H1 (cell line): ENCODE measurements around the gene CACNA1D. TPM values are rescaled to one million over a fixed set of nuclear protein-coding genes. Genes with fewer than 3 reads are reported as not detected.

Experiments
- ASH2L ChIP-seq: fragments of 200-600, 300-600 bp; sonication (generic); IDR thresholded peaks from one replicate; pipeline ENCODE4 v1.7.1; 2017; ENCODE audit warnings: low read length
- E2F6 ChIP-seq: IDR thresholded peaks from 2 replicates; pipeline ENCODE4 v1.6.1; 2012; ENCODE audit warnings: inconsistent platforms
- EGR1 ChIP-seq: IDR thresholded peaks from 2 replicates; pipeline ENCODE4 v1.6.1; 2011; ENCODE audit warnings: low read depth, low read length, borderline replicate concordance
- EP300 ChIP-seq, 2 experiments: IDR thresholded peaks; 1 replicate in 1 of 2; 2 replicates in 1 of 2; pipeline ENCODE4 v1.6.1; 2011 to 2012; ENCODE audit warnings: low read depth in 2 of 2, low read length in 2 of 2, mild to moderate bottlenecking in 2 of 2, borderline replicate concordance in 1 of 2, inconsistent platforms in 1 of 2, moderate library complexity in 1 of 2
- HDAC2 ChIP-seq, 2 experiments: fragments of 300-600 bp in 1 of 2; sonication (generic) in 1 of 2; IDR thresholded peaks; 2 replicates each; pipeline ENCODE4 v1.6.1; 2011 to 2012; ENCODE audit warnings: low read depth in 2 of 2, low read length in 2 of 2, mild to moderate bottlenecking in 2 of 2, moderate library complexity in 2 of 2, borderline replicate concordance in 1 of 2, inconsistent platforms in 1 of 2
- JUN ChIP-seq: IDR thresholded peaks from 2 replicates; pipeline ENCODE4 v1.6.1; 2011; ENCODE audit warnings: low read depth, mild to moderate bottlenecking, improper control_type of control experiment, low read length
- KDM5A ChIP-seq: fragments of 200-600 bp; IDR thresholded peaks from 2 replicates; pipeline ENCODE4 v1.7.1; 2012; ENCODE audit warnings: mild to moderate bottlenecking, low read length, inconsistent platforms, mixed read lengths
- RFX5 ChIP-seq: IDR thresholded peaks from 2 replicates; pipeline ENCODE4 v1.6.1; 2011; ENCODE audit warnings: low read depth, low read length, improper control_type of control experiment, borderline replicate concordance
- SAP30 ChIP-seq: fragments of 300-600 bp; sonication (generic); IDR thresholded peaks from 2 replicates; pipeline ENCODE4 v1.7.1; 2012; ENCODE audit warnings: low read length, moderate library complexity, mild to moderate bottlenecking, inconsistent platforms; ENCODE audit not compliant: insufficient read depth, insufficient replicate concordance
- SIRT6 ChIP-seq: IDR thresholded peaks from one replicate; pipeline ENCODE4 v1.7.1; 2012; ENCODE audit warnings: low read length, inconsistent platforms
- SIX5 ChIP-seq: IDR thresholded peaks from 2 replicates; pipeline ENCODE4 v1.6.1; 2011; ENCODE audit warnings: mild to moderate bottlenecking, low read depth, low read length
- SP4 ChIP-seq: IDR thresholded peaks from 2 replicates; pipeline ENCODE4 v1.6.1; 2012; ENCODE audit warnings: low read length, inconsistent platforms
- TBP ChIP-seq: IDR thresholded peaks from 2 replicates; pipeline ENCODE4 v1.6.1; 2011; ENCODE audit warnings: low read depth, low read length, improper control_type of control experiment
- TCF12 ChIP-seq: IDR thresholded peaks from 2 replicates; pipeline ENCODE4 v1.6.1; 2011; ENCODE audit warnings: low read depth, mild to moderate bottlenecking, low read length
- TEAD4 ChIP-seq: IDR thresholded peaks from 2 replicates; pipeline ENCODE4 v1.6.1; 2012; ENCODE audit warnings: low read depth, low read length, inconsistent platforms, mixed read lengths
- USF2 ChIP-seq: IDR thresholded peaks from 2 replicates; pipeline ENCODE4 v1.6.1; 2011; ENCODE audit warnings: low read length, improper control_type of control experiment
- ZNF274 ChIP-seq: IDR thresholded peaks from 2 replicates; pipeline ENCODE4 v1.7.0; 2012; ENCODE audit warnings: low read length, borderline replicate concordance; ENCODE audit errors: extremely low read depth
- polyA plus RNA-seq, 7 experiments: library from polyadenylated mRNA; depleted of rRNA in 3 of 7; stranded (reverse) in 5 of 7; unstranded in 2 of 7; fragments of >200 nt in 5 of 7; fragments of 200-250 nt in 2 of 7; gene quantifications; 1 replicate in 5 of 7; 2 replicates in 1 of 7; 4 replicates in 1 of 7; pipeline versions ENCODE4 v1.2.1 to v1.2.3, GENCODE V29; 2011 to 2013; ENCODE audit warnings: missing spikeins in 2 of 7, mixed read lengths in 2 of 7
- total RNA-seq: library from RNA; stranded (reverse); fragmentation: NEBNext Ultra II Directional; extraction: Animal tissue kit (Norgen Biotek cat#: 25700); gene quantifications from 2 replicates; pipeline ENCODE4 v1.2.1, GENCODE V29; 2021
- TF ChIP-seq, protein P1 (sequence below): IDR thresholded peaks from 2 replicates; pipeline ENCODE4 v1.6.1; 2011; ENCODE audit warnings: low read depth, mild to moderate bottlenecking, low read length; ENCODE audit not compliant: insufficient read depth

Gene CACNA1D
- total and polyA plus RNA-seq, 2 of the 8 experiments (the other 6 are each of a cell fraction or from before 2014, with no cell fraction given): 2.0 to 2.9 TPM

DNA sequence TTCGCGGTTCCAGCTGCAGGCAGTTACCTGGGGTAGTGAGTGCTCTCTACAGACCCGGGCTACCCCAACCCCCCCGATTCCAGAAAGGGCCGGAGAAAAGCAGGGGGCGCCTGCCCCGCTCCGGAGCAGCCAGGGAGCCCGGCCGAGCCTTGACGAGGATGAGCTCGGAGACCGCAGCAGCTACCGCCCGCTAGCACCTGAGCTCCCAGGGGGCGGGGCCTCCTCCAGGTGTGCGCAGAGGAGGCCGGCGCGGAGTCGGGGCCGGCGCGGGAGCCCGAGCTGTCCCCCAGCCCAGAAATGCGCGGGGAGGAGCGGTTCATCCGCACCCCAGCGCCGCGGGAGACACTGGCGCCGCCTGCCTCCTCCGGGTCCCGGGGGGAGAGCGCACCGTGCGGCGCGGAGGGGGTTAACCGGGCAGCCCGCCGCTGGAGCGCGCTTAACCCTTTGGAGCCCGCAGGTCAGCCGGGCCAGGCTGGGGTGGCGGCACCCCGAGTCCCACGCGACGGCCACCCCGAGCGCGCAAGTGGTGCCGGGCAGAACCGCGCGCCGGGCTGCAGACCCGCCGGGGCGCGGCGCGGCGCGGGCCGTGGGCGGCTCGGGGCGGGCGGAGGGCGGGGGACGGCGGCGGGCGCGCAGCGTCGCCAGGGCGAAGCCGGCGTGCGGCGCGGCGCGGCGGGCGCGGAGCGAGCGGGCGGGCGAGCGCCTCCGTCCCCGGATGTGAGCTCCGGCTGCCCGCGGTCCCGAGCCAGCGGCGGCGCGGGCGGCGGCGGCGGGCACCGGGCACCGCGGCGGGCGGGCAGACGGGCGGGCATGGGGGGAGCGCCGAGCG is at the start of gene CACNA1D (continued):
- no peak for TF ChIP-seq HDAC2 (IDR thresholded peaks at IDR 0.05; ENCODE audit: borderline replicate concordance in 1 of 2, low read depth in 2 of 2, low read length in 2 of 2)
- TF ChIP-seq, protein P1, sequence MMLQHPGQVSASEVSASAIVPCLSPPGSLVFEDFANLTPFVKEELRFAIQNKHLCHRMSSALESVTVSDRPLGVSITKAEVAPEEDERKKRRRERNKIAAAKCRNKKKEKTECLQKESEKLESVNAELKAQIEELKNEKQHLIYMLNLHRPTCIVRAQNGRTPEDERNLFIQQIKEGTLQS: no peak
- TF ChIP-seq ASH2L: peak; percentile 56
- TF ChIP-seq USF2: no peak
- no peak for TF ChIP-seq RFX5
- TF ChIP-seq SIX5: no peak
- TF ChIP-seq EP300 (IDR thresholded peaks at IDR 0.05; ENCODE audit: borderline replicate concordance in 1 of 2, low read depth in 2 of 2, low read length in 2 of 2): peak in 1 of 2 experiments; percentile 27; a peak in 1 of 3 replicates
- no peak for TF ChIP-seq TEAD4
- 0 out of 2 replicates have a peak, but pooled peaks have one; percentile 3 for TF ChIP-seq TCF12
- TF ChIP-seq EGR1: no peak
- no peak for TF ChIP-seq SIRT6
- TF ChIP-seq JUN: no peak
- TF ChIP-seq SAP30: no peak
- TF ChIP-seq KDM5A: no peak
- no peak for TF ChIP-seq SP4
- no peak for TF ChIP-seq ZNF274
- TF ChIP-seq E2F6: peak; percentile 63; the same call in 1 of the 2 replicates
- TF ChIP-seq TBP: no peak
